NK-92 (cell line): Measurements from ENCODE around the gene DHDDS.
A peak's percentile ranks its signal among the peaks of the same experiment; 100 is the strongest.

Experiments used
- DNase-seq: peaks from one replicate; lab custom pipeline; 2025; ENCODE audit not compliant: unreplicated experiment; lab: John Stamatoyannopoulos, UW

Gene DHDDS

GRCh38 chr1:26417111-26417759, 14.9 kb upstream of the DHDDS start:
- DNase-seq = no peak

GRCh38 chr1:26418865-26419349, 13.2 kb upstream of the DHDDS start:
- DNase-seq = no peak

GRCh38 chr1:26419494-26419893, 12.6 kb upstream of the DHDDS start:
- DNase-seq = no peak

- no peak for DNase-seq
Measured at GRCh38 chr1:26429721-26430120, 2.4 kb upstream of the DHDDS start.

- no peak for DNase-seq
Measured at GRCh38 chr1:26432793-26433192, 672 bp downstream of the DHDDS start.

GRCh38 chr1:26434161-26434752, 2.1 kb downstream of the DHDDS start:
- DNase-seq = no peak

GRCh38 chr1:26438041-26438440, 5.9 kb downstream of the DHDDS start:
- DNase-seq = no peak

- no peak for DNase-seq
Measured at GRCh38 chr1:26440259-26440658, 8.1 kb downstream of the DHDDS start.

- no peak for DNase-seq
Measured at GRCh38 chr1:26449868-26450267, 17.7 kb downstream of the DHDDS start.

GRCh38 chr1:26450908-26451307, 18.8 kb downstream of the DHDDS start:
- DNase-seq = no peak

- DNase-seq = no peak
Measured at GRCh38 chr1:26452459-26453183, 20.5 kb downstream of the DHDDS start.

- DNase-seq = no peak
Measured at GRCh38 chr1:26459148-26459547, 27.0 kb downstream of the DHDDS start.

- no peak for DNase-seq
Measured at GRCh38 chr1:26459573-26460031, 27.5 kb downstream of the DHDDS start.

GRCh38 chr1:26468911-26469310, 36.8 kb downstream of the DHDDS start:
- DNase-seq = no peak

- no peak for DNase-seq
Measured at GRCh38 chr1:26469558-26469957, 37.4 kb downstream of the DHDDS start.

GRCh38 chr1:26470878-26471497, 38.9 kb downstream of the DHDDS start:
- DNase-seq = no peak

- DNase-seq = no peak
Measured at GRCh38 chr1:26471498-26472319, 39.6 kb downstream of the DHDDS start.

- no peak for DNase-seq
Measured at GRCh38 chr1:26472320-26472900, 40.3 kb downstream of the DHDDS start, which contains the start of gene HMGN2. TSS of gene HMGN2 (plus strand) at chr1:26472440. CDS start at chr1:26472613, 173 bp downstream.

GRCh38 chr1:26472901-26473845, 41.1 kb downstream of the DHDDS start:
- peak; percentile 67 for DNase-seq
